Amniotic stem cell (primary cell): ENCODE measurements around the gene LIPM.

ENCODE experiments used
- DNase-seq: peaks from one replicate; lab custom pipeline; 2025; lab: John Stamatoyannopoulos, UW

LIPM gene

GRCh38 chr10:88840104-88840503 lies 37.6 kb downstream of the LIPM start:
- DNase-seq: no peak

- no peak for DNase-seq
Observed at GRCh38 chr10:88840881-88841280, 38.4 kb downstream of the LIPM start.

GRCh38 chr10:88841316-88842111 lies 39.0 kb downstream of the LIPM start:
- no peak for DNase-seq

GRCh38 chr10:88843171-88843570 lies 40.6 kb downstream of the LIPM start:
- no peak for DNase-seq

GRCh38 chr10:88848499-88848898 lies 46.0 kb downstream of the LIPM start:
- peak; percentile 21 for DNase-seq

- DNase-seq: peak; percentile 17
Observed at GRCh38 chr10:88849234-88849633, 46.7 kb downstream of the LIPM start.

GRCh38 chr10:88850712-88851111 lies 48.2 kb downstream of the LIPM start:
- DNase-seq: no peak

GRCh38 chr10:88851706-88852105 lies 49.2 kb downstream of the LIPM start, which contains the start of gene ANKRD22:
Gene ANKRD22 (minus strand): TSS chr10:88851844. CDS start chr10:88851607, 237 bp downstream.
- DNase-seq: peak; percentile 9

GRCh38 chr10:88852327-88852726 lies 49.8 kb downstream of the LIPM start:
- DNase-seq: no peak

GRCh38 chr10:88853155-88853881 lies 50.8 kb downstream of the LIPM start:
- no peak for DNase-seq

GRCh38 chr10:88854684-88855083 lies 52.2 kb downstream of the LIPM start:
- no peak for DNase-seq

GRCh38 chr10:88857831-88858230 lies 55.3 kb downstream of the LIPM start:
- DNase-seq: no peak

- DNase-seq: no peak
Observed at GRCh38 chr10:88858491-88858890, 56.0 kb downstream of the LIPM start.

GRCh38 chr10:88861036-88861435 lies 58.5 kb downstream of the LIPM start:
- DNase-seq: no peak

- no peak for DNase-seq
Observed at GRCh38 chr10:88865281-88865876, 62.8 kb downstream of the LIPM start.

GRCh38 chr10:88866454-88866853 lies 63.9 kb downstream of the LIPM start:
- no peak for DNase-seq

GRCh38 chr10:88870089-88870488 lies 67.6 kb downstream of the LIPM start:
- DNase-seq: no peak
